GM23338 (cell line): ENCODE measurements around the gene ZNF823. TPM values are rescaled to one million over a fixed set of nuclear protein-coding genes. Genes with fewer than 3 reads are reported as not detected.

Experiments
- CREB1 ChIP-seq: fragments of 250-450 bp; sonication (Bioruptor Pico); IDR thresholded peaks from 2 replicates; pipeline ENCODE4 v1.5.0; 2020; ENCODE audit warnings: low read depth, mild to moderate bottlenecking, moderate library complexity
- CTCF ChIP-seq, 2 experiments: fragments of 200-600 bp in 1 of 2; sonication (generic) in 1 of 2; conservative IDR thresholded peaks; 2 replicates each; pipeline versions ENCODE4 v1.5.1 to v1.6.1; 2016 to 2017; ENCODE audit warnings: antibody characterized with exemption in 2 of 2, low read depth in 2 of 2, mild to moderate bottlenecking in 2 of 2, moderate library complexity in 1 of 2
- ETS1 ChIP-seq: IDR thresholded peaks from 2 replicates; pipeline ENCODE4 v1.6.1; 2016; ENCODE audit warnings: antibody characterized with exemption
- EZH2phosphoT487 ChIP-seq: fragments of 200-600 bp; sonication (generic); IDR thresholded peaks from one replicate; pipeline ENCODE4 v1.8.1; 2018; ENCODE audit warnings: antibody characterized with exemption; ENCODE audit not compliant: unreplicated experiment
- POLR2AphosphoS5 ChIP-seq: IDR thresholded peaks from 2 replicates; pipeline ENCODE4 v1.6.1; 2016; ENCODE audit warnings: antibody characterized with exemption, low read depth
- REST ChIP-seq: IDR thresholded peaks from one replicate; pipeline ENCODE4 v1.6.1; 2018; ENCODE audit warnings: antibody characterized with exemption; ENCODE audit not compliant: unreplicated experiment
- STAT1 ChIP-seq: IDR thresholded peaks from one replicate; pipeline ENCODE4 v1.6.1; 2016; ENCODE audit warnings: antibody characterized with exemption; ENCODE audit not compliant: unreplicated experiment
- ZNF462 ChIP-seq: fragments of 250-450 bp; sonication (Bioruptor Pico); IDR thresholded peaks from 2 replicates; pipeline ENCODE4 v1.5.0; 2020; ENCODE audit warnings: mild to moderate bottlenecking, moderate library complexity
- polyA plus RNA-seq: library from polyadenylated mRNA; unstranded; fragments of >200 nt; fragmentation: Nextera tagmentation; extraction: Ambion mirVana; gene quantifications from 2 replicates; pipeline ENCODE4 v1.2.1, GENCODE V29; 2016
- total RNA-seq: library from RNA; depleted of rRNA; stranded (reverse); fragments of >200 nt; shearing (Covaris generic); gene quantifications from 2 replicates; pipeline ENCODE4 v1.2.3, GENCODE V29; 2014

ZNF823 gene
- total and polyA plus RNA-seq, 2 experiments from 2014 or later: 1.3 to 3.0 TPM

GRCh38 chr19:11675569-11675968, 63.2 kb downstream of the ZNF823 start (continued):
- no peak for TF ChIP-seq ZNF462 (CRISPR knock-in tag)
- no peak for TF ChIP-seq POLR2AphosphoS5
- no peak for TF ChIP-seq CTCF (conservative IDR thresholded peaks at IDR 0.05; ENCODE audit: low read depth in 2 of 2)
- TF ChIP-seq EZH2phosphoT487: no peak
- TF ChIP-seq REST: no peak
- TF ChIP-seq STAT1: no peak
- TF ChIP-seq CREB1 (CRISPR knock-in tag): no peak
- TF ChIP-seq ETS1: no peak
